Neural cell (in vitro differentiated cells): ENCODE results near the gene ASB1. TPM values are rescaled to one million over a fixed set of nuclear protein-coding genes. Genes with fewer than 3 reads are reported as not detected.

Source experiments
- H2AFZ ChIP-seq: fragments of 200-600, 300-800 bp; sonication (generic), shearing (Covaris generic); 2 replicates; pipeline ENCODE4 v1.6.0; 2014; ENCODE audit warnings: low read depth, mild to moderate bottlenecking, antibody characterized with exemption, low read length, moderate library complexity
- H3F3A ChIP-seq: fragments of 200-600 bp; shearing (Covaris generic); 2 replicates; pipeline ENCODE4 v1.6.1; 2016; ENCODE audit warnings: mild to moderate bottlenecking, moderate library complexity, mixed read lengths, antibody characterized with exemption, low read length; ENCODE audit not compliant: insufficient read depth, poor library complexity, severe bottlenecking
- H3K27ac ChIP-seq: fragments of 200-600, 300-800 bp; sonication (generic), shearing (Covaris generic); 2 replicates; pipeline ENCODE4 v1.5.1; 2014; ENCODE audit warnings: mild to moderate bottlenecking, low read length, moderate library complexity
- H3K27me3 ChIP-seq: fragments of 300-800, 200-600 bp; sonication (generic), shearing (Covaris generic); 2 replicates; pipeline ENCODE4 v1.6.0; 2014; ENCODE audit warnings: mild to moderate bottlenecking, low read depth, low read length, moderate library complexity; ENCODE audit not compliant: insufficient read depth
- H3K36me3 ChIP-seq: fragments of 300-800, 200-600 bp; sonication (generic), shearing (Covaris generic); 2 replicates; pipeline ENCODE4 v1.5.1; 2014; ENCODE audit warnings: mild to moderate bottlenecking, antibody characterized with exemption, low read length, moderate library complexity; ENCODE audit not compliant: insufficient read depth
- H3K4me2 ChIP-seq: fragments of 300-800, 200-600 bp; sonication (generic), shearing (Covaris generic); 2 replicates; pipeline ENCODE4 v1.6.0; 2014; ENCODE audit warnings: mild to moderate bottlenecking, low read length
- H3K4me3 ChIP-seq: fragments of 300-800, 200-600 bp; sonication (generic), shearing (Covaris generic); 2 replicates; pipeline ENCODE4 v1.5.1; 2014; ENCODE audit warnings: mild to moderate bottlenecking, low read length, moderate library complexity
- H3K79me2 ChIP-seq: fragments of 200-600 bp; shearing (Covaris generic); replicated peaks from 2 replicates; pipeline ENCODE4 v1.6.0; 2014; ENCODE audit warnings: mild to moderate bottlenecking, low read length, moderate library complexity; ENCODE audit not compliant: insufficient read depth
- H3K9ac ChIP-seq: fragments of 300-800, 200-600 bp; sonication (generic), shearing (Covaris generic); 2 replicates; pipeline ENCODE4 v1.6.1; 2016; ENCODE audit warnings: mild to moderate bottlenecking, low read length, mixed read lengths
- H3K9me2 ChIP-seq: fragments of 200-600 bp; shearing (Covaris generic); 2 replicates; pipeline ENCODE4 v1.6.1; 2016; ENCODE audit warnings: mild to moderate bottlenecking, low read length, mixed read lengths; ENCODE audit not compliant: insufficient read depth
- H3K9me3 ChIP-seq: fragments of 200-600, 300-800 bp; sonication (generic), shearing (Covaris generic); 2 replicates; pipeline ENCODE4 v1.6.1; 2016; ENCODE audit warnings: mild to moderate bottlenecking, mixed run types, low read length, moderate library complexity, mixed read lengths
- H4K20me1 ChIP-seq: fragments of 200-600 bp; shearing (Covaris generic); 2 replicates; pipeline ENCODE4 v1.6.1; 2016; ENCODE audit warnings: mild to moderate bottlenecking, mixed run types; ENCODE audit not compliant: insufficient read depth
- CTCF ChIP-seq: fragments of 450-650 bp; IDR thresholded peaks from 2 replicates; pipeline ENCODE4 v1.5.1; 2014; ENCODE audit warnings: antibody characterized with exemption, mild to moderate bottlenecking, moderate library complexity; ENCODE audit not compliant: poor library complexity, severe bottlenecking
- EP300 ChIP-seq: fragments of 450-650 bp; conservative IDR thresholded peaks from 2 replicates; pipeline ENCODE4 v1.6.1; 2014; ENCODE audit warnings: antibody characterized with exemption, mild to moderate bottlenecking, moderate library complexity; ENCODE audit not compliant: poor library complexity, severe bottlenecking
- EZH2 ChIP-seq: fragments of 200-600, 300-800 bp; shearing (Covaris generic), sonication (generic); IDR thresholded peaks from 2 replicates; pipeline ENCODE4 v1.6.1; 2014; ENCODE audit warnings: antibody characterized with exemption, low read length, borderline replicate concordance, mild to moderate bottlenecking; ENCODE audit not compliant: insufficient read depth, poor library complexity, severe bottlenecking
- MXI1 ChIP-seq: fragments of 450-650 bp; conservative IDR thresholded peaks from 2 replicates; pipeline ENCODE4 v1.6.1; 2014; ENCODE audit warnings: antibody characterized with exemption, mild to moderate bottlenecking; ENCODE audit not compliant: poor library complexity, severe bottlenecking
- POLR2AphosphoS5 ChIP-seq: IDR thresholded peaks from 2 replicates; pipeline ENCODE4 v1.6.1; 2012
- RAD21 ChIP-seq: fragments of 450-650 bp; conservative IDR thresholded peaks from 2 replicates; pipeline ENCODE4 v1.6.1; 2014; ENCODE audit warnings: antibody characterized with exemption, mild to moderate bottlenecking, moderate library complexity
- SMC3 ChIP-seq: fragments of 450-650 bp; conservative IDR thresholded peaks from 2 replicates; pipeline ENCODE4 v1.6.1; 2014; ENCODE audit warnings: antibody characterized with exemption, mild to moderate bottlenecking, moderate library complexity; ENCODE audit not compliant: poor library complexity
- TAF1 ChIP-seq: IDR thresholded peaks from 2 replicates; pipeline ENCODE4 v1.6.1; 2012; ENCODE audit warnings: low read depth
- polyA plus RNA-seq: library from polyadenylated mRNA; depleted of rRNA; stranded (reverse); fragments of >200 nt; gene quantifications from 2 replicates; pipeline ENCODE4 v1.2.3, GENCODE V29; 2014
- TF ChIP-seq, protein P1 (sequence below): IDR thresholded peaks from 2 replicates; pipeline ENCODE4 v1.6.1; 2012; ENCODE audit warnings: borderline replicate concordance

ASB1 gene
- polyA plus RNA-seq, 1 donor from 2014 or later, result 13.7 TPM

- no peaks in the 10 kb centered on the region for H3K36me3 ChIP-seq
- H3K27me3 ChIP-seq, result no peaks in the 10 kb centered on the region
- no peak overlapping the region for H3K9ac ChIP-seq
- H3K4me2 ChIP-seq, result no peak overlapping the region
- H2AFZ ChIP-seq, result no peak overlapping the region
- no peak for TF ChIP-seq MXI1
- no peak for TF ChIP-seq SMC3
- TF ChIP-seq POLR2AphosphoS5, result no peak
- H3K27ac ChIP-seq, result no peak overlapping the region
- no peaks in the 10 kb centered on the region for H4K20me1 ChIP-seq
- no peaks in the 10 kb centered on the region for H3F3A ChIP-seq
- no peaks in the 10 kb centered on the region for H3K9me2 ChIP-seq
- no peaks in the 10 kb centered on the region for H3K79me2 ChIP-seq
- no peaks in the 10 kb centered on the region for H3K9me3 ChIP-seq
- H3K4me3 ChIP-seq, result no peak overlapping the region
Observed at GRCh38 chr2:238449241-238449640, 22.5 kb downstream of the ASB1 start.

GRCh38 chr2:238449909-238450417 is 23.2 kb downstream of the ASB1 start:
- no peak overlapping the region for H3K4me2 ChIP-seq
- TF ChIP-seq RAD21 (no peak), TAF1 (no peak), CTCF (no peak), POLR2AphosphoS5 (no peak), EZH2 (no peak), MXI1 (no peak), EP300 (no peak), SMC3 (no peak)
- TF ChIP-seq, protein P1, sequence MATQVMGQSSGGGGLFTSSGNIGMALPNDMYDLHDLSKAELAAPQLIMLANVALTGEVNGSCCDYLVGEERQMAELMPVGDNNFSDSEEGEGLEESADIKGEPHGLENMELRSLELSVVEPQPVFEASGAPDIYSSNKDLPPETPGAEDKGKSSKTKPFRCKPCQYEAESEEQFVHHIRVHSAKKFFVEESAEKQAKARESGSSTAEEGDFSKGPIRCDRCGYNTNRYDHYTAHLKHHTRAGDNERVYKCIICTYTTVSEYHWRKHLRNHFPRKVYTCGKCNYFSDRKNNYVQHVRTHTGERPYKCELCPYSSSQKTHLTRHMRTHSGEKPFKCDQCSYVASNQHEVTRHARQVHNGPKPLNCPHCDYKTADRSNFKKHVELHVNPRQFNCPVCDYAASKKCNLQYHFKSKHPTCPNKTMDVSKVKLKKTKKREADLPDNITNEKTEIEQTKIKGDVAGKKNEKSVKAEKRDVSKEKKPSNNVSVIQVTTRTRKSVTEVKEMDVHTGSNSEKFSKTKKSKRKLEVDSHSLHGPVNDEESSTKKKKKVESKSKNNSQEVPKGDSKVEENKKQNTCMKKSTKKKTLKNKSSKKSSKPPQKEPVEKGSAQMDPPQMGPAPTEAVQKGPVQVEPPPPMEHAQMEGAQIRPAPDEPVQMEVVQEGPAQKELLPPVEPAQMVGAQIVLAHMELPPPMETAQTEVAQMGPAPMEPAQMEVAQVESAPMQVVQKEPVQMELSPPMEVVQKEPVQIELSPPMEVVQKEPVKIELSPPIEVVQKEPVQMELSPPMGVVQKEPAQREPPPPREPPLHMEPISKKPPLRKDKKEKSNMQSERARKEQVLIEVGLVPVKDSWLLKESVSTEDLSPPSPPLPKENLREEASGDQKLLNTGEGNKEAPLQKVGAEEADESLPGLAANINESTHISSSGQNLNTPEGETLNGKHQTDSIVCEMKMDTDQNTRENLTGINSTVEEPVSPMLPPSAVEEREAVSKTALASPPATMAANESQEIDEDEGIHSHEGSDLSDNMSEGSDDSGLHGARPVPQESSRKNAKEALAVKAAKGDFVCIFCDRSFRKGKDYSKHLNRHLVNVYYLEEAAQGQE, result no peak
- H2AFZ ChIP-seq, result no peak overlapping the region
- H3K9ac ChIP-seq, result no peak overlapping the region
- H3F3A ChIP-seq, result no peaks in the 10 kb centered on the region
- no peaks in the 10 kb centered on the region for H3K27me3 ChIP-seq
- H3K27ac ChIP-seq, result no peak overlapping the region
- H3K4me3 ChIP-seq, result no peak overlapping the region
- no peaks in the 10 kb centered on the region for H3K9me3 ChIP-seq
- no peaks in the 10 kb centered on the region for H4K20me1 ChIP-seq
- H3K36me3 ChIP-seq, result no peaks in the 10 kb centered on the region
- H3K79me2 ChIP-seq, result no peaks in the 10 kb centered on the region
- no peaks in the 10 kb centered on the region for H3K9me2 ChIP-seq

GRCh38 chr2:238450440-238450861 is 23.7 kb downstream of the ASB1 start:
- Histone ChIP-seq H3K9me2 (no peaks in the 10 kb centered on the region), H3F3A (no peaks in the 10 kb centered on the region), H4K20me1 (no peaks in the 10 kb centered on the region), H3K79me2 (no peaks in the 10 kb centered on the region), H3K4me2 (no peak overlapping the region), H2AFZ (no peak overlapping the region), H3K36me3 (no peaks in the 10 kb centered on the region), H3K9ac (no peak overlapping the region), H3K27me3 (no peaks in the 10 kb centered on the region), H3K27ac (no peak overlapping the region), H3K9me3 (no peaks in the 10 kb centered on the region), H3K4me3 (no peak overlapping the region)
- TF ChIP-seq RAD21, result no peak
- TF ChIP-seq POLR2AphosphoS5, result no peak
- TF ChIP-seq, protein P1, result no peak
- no peak for TF ChIP-seq EP300
- no peak for TF ChIP-seq TAF1
- TF ChIP-seq MXI1, result no peak
- no peak for TF ChIP-seq CTCF
- TF ChIP-seq EZH2, result no peak
